HG03469 (cell line): ENCODE measurements around the gene DNAH8.
"Not testable (repeated sequence)": the region's sequence is repeated elsewhere in the genome, so short reads cannot be mapped to it uniquely, and the experiment has no call there.

Experiments
- ATAC-seq: cut with Tn5 transposase; IDR thresholded peaks from one replicate; pipeline ENCODE4 v1.9.1; 2021; ENCODE audit warnings: mild to moderate bottlenecking, moderate library complexity, moderate number of reproducible peaks; ENCODE audit not compliant: unreplicated experiment

DNAH8 gene

GRCh38 chr6:38796006-38796405 is 80.9 kb downstream of the DNAH8 start:
- ATAC-seq = no peak

GRCh38 chr6:38796437-38796836 is 81.3 kb downstream of the DNAH8 start:
- not testable (repeated sequence) for ATAC-seq

- ATAC-seq = no peak
These were observed 81.7 kb downstream of the DNAH8 start for GRCh38 chr6:38796850-38797249.

GRCh38 chr6:38797391-38797790 is 82.3 kb downstream of the DNAH8 start:
- ATAC-seq = no peak

- ATAC-seq = no peak
These were observed 84.5 kb downstream of the DNAH8 start for GRCh38 chr6:38799529-38800184.

DNA sequence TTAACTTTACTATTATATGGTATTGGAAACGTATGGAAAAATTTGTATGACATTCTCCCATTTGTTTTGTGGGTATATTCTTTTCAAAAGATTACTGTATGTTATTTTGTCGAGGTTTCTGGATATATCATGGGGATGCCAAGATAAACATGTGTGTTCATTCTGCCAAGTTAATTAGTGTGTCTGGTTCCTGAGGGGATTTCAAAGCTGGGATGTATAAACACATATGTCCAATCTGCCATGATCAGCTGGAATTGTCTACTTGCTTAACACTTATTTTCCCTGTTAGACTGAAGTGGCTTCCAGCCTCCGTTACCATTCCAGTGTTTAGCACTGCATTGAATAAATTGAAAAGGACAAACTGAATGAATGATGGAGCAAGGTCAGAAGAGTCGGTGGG is 86.2 kb downstream of the DNAH8 start:
- ATAC-seq = no peak

GRCh38 chr6:38802497-38802896 is 87.4 kb downstream of the DNAH8 start:
- no peak for ATAC-seq

GRCh38 chr6:38803129-38803528 is 88.0 kb downstream of the DNAH8 start:
- no peak for ATAC-seq

DNA sequence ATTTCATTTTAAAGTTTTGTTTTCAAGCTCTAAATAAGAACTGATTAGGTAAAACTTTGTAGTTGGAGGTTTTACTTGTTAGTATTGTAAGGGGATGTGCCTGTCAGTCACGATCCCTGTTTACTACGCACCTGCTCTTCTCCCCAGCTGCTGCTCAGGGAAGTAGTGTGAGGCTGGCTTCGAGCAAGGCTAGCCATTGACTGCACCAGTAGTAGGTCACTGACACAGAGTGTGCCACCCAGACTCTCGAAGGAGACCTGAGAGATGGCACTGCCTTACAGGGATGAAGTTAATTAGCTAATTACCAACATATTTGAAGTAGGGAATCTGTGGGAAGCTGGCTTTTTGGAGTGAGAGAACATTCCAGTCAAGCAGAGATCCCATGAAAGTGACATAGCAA is 89.2 kb downstream of the DNAH8 start:
- no peak for ATAC-seq

DNA sequence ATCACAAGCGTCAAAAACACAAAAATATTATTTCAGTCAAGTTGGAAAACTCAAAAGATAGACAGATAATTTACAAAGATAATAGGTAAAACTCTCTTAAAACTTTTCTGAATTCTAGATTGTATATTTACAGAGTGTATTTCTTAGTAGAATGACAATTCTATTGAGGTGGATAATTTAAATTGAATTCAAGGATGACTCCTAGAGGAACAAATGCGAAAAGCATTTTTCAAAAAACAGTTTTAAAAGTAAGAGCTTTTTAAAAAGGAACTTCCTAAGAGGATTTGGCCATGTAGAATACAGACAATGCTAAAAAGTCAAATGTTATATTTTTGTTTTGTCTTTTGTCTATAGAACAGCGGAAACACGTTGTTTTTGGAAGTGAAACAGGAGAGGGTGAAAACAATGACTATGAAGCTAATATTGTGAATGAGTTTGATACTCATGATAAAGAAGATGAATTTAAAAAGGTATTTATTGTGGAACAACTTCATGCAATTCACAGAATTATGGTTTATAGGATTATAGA is 90.1 kb downstream of the DNAH8 start:
- no peak for ATAC-seq

DNA sequence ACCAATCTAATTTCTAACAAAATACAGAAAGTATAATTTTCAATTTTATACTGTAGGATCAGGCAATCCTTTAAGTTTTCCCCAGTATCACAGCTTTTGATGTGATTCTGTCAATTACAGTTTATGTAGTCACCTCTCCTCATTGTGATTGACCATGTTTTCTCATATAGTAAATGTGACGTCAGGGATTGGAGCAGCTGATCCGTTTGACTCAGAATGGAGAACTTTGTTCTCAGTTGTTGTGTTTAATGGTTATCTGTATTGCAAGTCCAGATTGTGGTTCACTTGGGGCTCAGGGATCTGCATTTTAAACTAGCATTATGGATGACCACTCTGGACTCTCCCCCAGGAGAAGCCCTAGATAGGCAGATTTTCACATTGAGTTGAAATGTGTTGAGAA is 90.6 kb downstream of the DNAH8 start:
- no peak for ATAC-seq

GRCh38 chr6:38806271-38806670 is 91.2 kb downstream of the DNAH8 start:
- no peak for ATAC-seq

GRCh38 chr6:38806833-38807232 is 91.7 kb downstream of the DNAH8 start:
- no peak for ATAC-seq

DNA sequence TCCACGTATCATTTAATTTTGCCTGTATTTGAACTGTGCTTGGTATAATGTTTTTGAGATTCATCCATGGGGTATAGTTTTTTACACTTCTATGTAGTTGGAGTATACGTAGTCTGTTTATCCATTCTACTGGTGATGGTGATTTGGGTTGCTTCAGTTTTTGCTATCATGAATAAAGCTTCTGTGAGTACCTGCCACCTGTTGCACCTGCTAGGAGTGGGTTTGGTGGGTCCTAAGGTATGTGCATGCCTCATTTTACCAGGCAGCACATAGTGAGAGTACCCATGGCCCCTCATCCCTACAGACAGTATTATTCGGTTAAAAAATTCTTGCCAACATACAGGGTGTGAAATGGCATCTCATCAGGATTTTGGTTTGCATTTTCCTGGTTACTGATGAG is 92.9 kb downstream of the DNAH8 start:
- ATAC-seq = no peak

- no peak for ATAC-seq
These were observed 98.1 kb downstream of the DNAH8 start for GRCh38 chr6:38813041-38813823.

DNA sequence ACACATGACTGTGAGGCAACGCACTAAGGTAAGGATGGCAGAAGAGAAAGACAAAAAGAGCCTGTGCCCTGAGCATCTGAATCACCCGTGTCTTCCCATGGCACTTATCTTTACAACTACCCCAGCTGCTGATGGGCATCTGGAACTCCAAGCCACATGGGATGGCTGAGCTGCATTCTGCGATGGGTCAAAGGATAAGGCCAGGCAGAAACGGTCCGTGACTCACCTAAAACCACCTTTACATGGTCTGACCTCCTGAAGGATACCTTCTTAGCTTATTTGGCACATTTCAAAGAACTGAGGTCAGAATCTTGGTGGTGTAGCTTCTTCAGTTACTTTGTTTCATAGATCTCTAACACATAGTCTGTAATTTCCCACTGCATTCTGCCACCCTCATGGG is 99.7 kb downstream of the DNAH8 start:
- ATAC-seq = no peak

DNA sequence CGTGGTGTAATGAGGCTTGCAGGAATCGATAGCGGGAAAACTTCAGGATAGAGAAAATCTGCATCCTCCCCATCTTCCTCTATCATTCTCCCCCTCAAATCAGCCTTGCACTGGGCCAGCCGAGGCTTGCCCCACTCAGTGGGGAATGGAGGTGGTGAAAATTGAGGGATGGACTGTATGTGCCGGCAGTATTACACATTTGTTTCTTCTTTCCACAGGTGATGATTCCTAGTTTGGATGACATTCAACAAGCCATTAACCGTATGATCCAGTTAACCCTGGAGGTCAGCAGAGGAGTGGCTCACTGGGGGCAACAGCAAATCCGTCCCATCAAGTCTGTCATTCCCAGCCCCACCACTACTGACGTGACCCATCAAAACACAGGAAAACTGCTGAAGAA is 100.1 kb downstream of the DNAH8 start:
- ATAC-seq = no peak

DNA sequence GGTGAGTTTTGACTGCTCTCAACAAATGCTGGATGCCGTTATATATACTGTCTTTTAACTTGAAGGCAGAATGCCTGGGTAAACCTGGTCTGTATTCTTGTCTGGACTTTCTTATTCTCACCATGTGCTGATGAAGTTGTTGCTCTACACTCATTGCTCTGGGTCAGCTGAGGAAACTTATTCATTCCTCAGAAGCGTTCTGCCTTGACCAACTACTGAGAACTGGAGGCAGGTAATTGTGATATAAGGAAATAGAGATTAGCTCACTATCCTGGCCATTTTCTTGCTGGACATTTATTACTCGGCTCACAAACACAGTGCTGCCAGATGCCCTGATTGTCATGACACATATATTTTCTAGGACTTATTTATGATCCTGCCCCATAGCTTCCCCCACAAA is 103.6 kb downstream of the DNAH8 start:
- ATAC-seq = no peak

GRCh38 chr6:38822963-38823362 is 107.9 kb downstream of the DNAH8 start:
- ATAC-seq = no peak

GRCh38 chr6:38824243-38824894 is 109.3 kb downstream of the DNAH8 start:
- no peak for ATAC-seq

DNA sequence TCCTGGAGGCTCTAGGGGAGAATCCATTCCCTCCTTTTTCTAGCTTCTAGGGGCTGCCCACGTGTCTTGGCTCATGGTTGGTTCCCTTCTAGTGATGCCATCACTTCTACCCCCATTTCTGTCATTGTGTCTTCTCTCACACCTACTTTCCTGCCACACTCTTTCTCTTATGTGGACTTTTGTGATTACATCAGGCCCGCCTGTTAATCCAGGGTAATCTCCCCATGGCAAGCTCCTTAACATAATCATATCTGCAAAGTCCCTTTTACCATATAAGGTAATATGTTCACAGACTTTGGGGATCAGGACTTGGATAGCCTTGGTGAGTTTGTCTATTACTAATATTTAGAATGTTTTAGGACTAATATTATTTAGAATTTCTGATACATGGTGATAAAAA is 111.9 kb downstream of the DNAH8 start:
- ATAC-seq = no peak

GRCh38 chr6:38831865-38832264 is 116.8 kb downstream of the DNAH8 start:
- ATAC-seq = no peak
